GM19467 (cell line): ENCODE results near the gene FMNL2.

Experiments
- ATAC-seq: cut with Tn5 transposase; IDR thresholded peaks from one replicate; pipeline ENCODE4 v1.9.1; 2021; ENCODE audit warnings: mild to moderate bottlenecking, moderate library complexity; ENCODE audit not compliant: unreplicated experiment

Gene FMNL2

DNA sequence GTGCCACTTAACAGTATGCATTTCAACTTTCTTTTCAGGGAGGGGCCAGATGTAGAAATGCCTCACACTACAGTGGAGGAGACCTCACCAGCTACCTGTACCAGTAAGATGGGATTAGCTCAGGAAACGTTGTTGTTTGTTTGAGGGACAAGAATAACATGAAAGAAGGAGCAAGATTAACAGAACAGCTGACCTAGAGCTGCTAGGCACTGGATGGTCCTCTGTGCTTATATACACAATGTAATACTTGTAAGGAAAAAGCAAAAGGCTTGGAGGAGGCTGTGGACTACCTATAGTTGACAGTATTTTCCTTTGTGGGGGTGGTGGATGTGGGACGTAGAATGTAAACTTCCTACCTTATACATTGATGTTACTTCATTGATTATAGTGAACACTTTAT is 154.4 kb downstream of the FMNL2 start:
- no peak for ATAC-seq

- ATAC-seq, result no peak
Measured at GRCh38 chr2:152490686-152491455, 155.9 kb downstream of the FMNL2 start.

- ATAC-seq, result no peak
Measured at GRCh38 chr2:152492131-152492530, 157.2 kb downstream of the FMNL2 start.

GRCh38 chr2:152492911-152493310 is 157.9 kb downstream of the FMNL2 start:
- ATAC-seq, result no peak

DNA sequence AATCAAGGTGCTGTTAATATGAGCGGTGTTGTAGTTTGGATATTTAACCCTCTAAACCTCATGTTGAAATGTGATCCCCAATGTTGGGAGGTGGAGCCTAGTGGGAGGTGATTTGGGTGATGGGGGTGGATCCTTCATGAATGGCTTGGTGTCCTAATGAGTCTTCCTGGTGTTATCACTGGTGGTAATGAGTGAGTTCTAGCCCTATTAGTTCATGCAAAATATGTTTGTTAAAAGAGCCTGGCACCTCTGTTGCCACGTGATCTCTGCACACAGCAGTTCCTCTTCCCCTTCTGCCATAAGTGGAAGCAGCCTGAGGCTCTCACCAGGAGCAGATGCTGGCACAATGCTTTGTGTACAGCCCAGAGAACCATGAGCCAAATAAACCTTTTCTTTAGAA is 158.4 kb downstream of the FMNL2 start:
- no peak for ATAC-seq

DNA sequence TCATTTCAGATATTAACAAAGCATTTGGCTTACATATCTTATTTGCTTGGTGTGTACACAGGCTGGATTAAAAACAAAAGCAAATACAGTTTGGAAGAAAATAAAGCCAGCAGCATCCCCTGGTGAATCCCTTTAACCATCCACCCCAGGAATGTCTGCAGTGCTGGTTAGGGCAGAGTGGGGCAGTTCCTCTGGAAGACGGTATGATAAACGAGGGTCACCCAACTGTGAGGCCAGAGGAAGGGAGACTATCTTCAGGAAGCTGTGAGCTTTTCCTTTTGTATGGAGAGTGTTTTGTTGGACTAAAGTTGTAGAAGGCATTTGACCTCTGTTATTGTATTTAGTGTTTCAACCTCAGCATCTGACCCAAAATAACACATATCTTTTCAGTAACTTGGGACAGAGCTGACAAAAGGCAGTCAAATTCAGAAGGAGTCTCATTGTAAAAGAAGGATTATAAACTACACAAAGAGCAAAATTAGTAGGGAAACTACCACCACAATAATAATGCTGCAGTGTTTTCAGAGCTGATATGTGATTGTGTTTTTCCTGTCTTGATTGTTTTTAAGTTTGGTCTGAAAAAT is 159.1 kb downstream of the FMNL2 start:
- ATAC-seq, result no peak

DNA sequence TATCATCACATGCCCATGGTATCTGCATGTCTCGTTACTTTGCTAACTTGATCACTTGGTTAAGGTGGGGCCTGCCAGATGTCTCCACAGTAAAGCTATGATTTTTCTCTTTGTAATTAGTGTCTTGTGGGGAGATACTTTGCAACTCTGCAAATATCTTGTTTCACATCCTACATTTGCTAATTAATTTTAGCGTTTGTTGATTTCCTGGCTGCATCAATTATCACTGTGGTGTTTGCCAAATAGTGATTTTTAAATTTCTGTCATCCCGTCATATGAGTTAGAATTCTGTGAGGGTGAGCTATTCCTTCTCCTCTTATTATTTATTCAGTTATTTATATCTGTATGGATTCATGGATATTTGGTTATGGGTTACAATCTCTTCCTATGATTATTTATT is 161.4 kb downstream of the FMNL2 start:
- ATAC-seq, result no peak

DNA sequence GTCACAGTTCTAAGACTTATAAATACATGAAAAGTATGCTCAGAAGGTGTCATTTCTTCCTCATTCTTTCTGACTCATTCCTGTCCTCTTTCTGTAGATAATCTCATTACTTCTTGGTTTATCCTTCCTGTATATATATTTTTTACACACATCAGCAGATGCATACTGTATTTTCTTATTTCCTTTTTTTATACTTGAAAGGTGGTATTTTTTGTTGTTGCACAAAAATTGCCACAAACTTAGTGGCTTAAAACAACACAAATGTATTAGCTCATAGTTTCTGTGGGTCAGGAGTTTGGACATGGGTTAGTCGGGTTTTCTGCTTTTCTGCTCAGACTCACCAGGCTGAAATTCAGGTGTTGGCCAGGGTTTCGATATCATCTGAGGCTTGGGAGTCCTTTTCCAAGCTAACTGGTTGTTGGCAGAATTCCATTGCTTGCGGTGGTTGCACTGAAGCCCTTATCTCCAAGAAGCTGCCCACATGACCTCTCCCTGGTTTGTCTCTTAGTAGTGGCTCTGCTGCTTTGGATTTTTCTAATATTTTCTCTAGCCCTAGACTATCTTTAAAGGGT is 162.6 kb downstream of the FMNL2 start:
- ATAC-seq, result no peak

DNA sequence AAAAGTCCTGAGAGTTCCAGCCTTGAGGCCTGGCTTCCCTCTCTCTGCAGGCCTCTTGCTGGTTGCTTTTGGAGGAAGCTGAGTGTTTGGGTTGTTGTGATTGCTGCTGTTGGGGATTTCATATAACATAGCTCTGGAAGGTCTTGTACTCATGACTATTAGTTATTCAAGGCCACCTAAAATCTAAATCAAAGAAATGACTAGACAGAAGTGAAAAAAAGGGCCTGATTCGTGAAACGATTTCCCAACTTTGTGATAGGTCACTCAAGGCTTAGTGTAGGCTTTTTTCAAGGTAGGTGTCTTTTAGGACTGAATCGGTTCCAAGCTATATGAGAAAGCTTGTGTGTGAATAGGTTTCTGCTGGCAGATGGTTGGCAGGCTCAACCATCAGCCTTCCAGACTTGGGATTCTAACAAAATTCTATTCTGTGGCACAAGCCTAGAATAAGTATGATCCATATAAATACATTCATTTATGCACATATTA is 164.4 kb downstream of the FMNL2 start:
- no peak for ATAC-seq

DNA sequence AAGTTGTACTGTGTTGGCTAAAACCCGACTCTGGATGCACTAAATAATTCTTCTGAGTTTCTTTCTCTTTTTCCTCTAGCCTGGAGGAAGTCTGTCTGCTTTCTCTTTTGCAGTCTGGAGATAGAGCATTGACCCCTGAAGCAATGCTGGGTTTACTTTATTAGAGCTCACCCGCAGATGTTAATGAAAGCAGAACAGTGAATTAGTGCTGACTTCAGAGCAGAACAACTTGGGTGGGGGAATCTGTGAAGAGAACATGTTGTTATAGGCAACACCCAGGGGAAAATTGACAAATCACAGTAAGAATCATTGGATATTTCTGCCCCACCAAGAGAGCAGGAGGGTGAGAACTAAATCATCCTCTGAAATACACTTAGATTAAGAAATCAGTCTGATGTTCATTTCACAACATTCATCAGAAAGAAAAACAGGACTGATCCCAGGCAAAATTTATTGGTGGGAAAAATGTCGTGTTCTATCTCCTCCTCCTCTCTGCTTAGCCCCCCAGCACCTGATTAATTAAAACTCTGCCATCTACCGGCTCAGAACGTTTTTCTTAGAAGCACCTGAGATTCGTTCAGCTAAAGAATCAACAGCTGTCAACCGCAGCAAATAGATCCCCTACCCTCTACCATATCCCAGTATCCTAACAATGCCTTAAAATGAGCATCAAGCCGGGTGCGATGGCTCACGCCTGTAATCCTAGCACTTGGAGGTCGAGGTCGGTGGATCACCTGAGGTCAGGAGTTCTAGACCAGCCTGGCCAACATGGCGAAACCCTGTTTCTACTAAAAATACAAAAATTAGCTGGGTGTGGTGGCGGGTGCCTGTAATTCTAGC is 165.1 kb downstream of the FMNL2 start:
- no peak for ATAC-seq

- ATAC-seq, result no peak
Measured at GRCh38 chr2:152500772-152501171, 165.8 kb downstream of the FMNL2 start.

GRCh38 chr2:152501666-152502065 is 166.7 kb downstream of the FMNL2 start:
- ATAC-seq, result no peak

DNA sequence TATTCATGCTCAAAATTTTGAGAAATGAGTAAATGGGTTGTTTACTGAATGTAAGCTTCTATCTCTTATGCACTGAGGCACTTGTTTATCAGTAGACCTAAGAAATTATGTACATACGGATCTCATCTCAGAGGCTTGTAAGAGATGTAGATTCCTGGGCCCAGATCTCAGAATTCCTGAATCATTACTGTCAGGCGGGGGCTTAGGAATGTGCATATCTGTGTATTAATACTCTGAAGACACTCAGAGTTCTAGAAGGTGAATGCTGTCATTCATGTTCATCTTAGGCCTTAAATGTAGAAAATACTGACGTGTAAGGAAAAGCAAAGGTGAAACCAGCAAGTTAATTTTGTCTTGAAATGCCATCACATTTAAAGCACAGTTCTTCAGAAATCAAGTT is 169.6 kb downstream of the FMNL2 start:
- ATAC-seq, result no peak

- ATAC-seq, result no peak
Measured at GRCh38 chr2:152505495-152505906, 170.5 kb downstream of the FMNL2 start.

GRCh38 chr2:152506843-152507242 is 171.9 kb downstream of the FMNL2 start:
- ATAC-seq, result peak; percentile 43

- no peak for ATAC-seq
Measured at GRCh38 chr2:152507907-152508306, 172.9 kb downstream of the FMNL2 start.

DNA sequence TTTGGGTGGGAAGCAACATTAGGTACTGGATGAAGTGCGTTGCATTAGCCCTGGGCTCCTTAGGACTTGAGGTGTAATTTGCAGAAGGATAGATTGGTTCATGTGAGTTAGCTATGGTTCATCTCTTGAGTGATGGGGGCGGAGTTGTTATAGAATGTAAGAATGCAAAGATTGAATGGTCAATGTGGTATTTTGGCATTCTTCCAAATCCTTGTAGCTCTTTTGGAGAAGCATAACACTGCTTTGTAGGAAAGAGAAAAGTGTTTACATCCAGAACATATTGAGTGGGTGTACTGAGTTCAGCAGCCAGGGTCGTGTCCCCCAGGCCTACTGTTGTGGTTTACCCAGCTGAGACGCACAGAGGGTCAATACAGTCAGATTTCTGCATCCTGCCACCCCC is 173.5 kb downstream of the FMNL2 start:
- ATAC-seq, result no peak

DNA sequence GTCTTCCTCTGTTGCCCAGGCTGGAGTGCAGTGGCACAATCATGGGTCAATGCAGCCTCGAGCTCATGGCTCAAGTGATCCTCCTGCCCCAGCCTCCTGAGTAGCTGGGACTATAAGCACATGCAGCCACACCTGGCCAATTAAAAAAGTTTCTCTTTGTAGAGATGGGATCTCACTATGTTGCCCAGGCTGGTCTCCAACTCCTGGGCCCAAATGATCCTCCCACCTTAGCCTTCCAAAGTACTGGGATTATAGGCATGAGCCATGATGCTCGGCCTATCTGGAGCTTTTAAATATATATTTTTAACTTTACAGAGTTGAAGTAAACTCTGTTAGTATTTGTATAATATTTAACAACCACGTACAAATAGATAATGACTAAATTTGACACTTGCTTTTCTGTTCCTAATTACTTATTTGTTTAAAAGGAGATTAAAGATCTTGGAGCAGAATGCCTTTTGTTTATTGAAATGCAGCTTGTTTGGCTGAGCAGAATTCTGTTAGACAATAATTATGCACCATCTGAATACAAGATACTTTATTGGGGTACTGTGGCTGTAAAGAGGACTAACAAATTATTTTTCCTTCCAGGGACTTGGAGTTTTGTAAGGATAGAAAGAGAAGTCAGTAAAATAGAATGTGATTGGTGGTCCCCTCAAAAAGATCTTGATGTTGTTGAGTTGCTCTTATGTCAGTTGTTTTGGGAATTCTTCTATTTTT is 175.0 kb downstream of the FMNL2 start:
- no peak for ATAC-seq

DNA sequence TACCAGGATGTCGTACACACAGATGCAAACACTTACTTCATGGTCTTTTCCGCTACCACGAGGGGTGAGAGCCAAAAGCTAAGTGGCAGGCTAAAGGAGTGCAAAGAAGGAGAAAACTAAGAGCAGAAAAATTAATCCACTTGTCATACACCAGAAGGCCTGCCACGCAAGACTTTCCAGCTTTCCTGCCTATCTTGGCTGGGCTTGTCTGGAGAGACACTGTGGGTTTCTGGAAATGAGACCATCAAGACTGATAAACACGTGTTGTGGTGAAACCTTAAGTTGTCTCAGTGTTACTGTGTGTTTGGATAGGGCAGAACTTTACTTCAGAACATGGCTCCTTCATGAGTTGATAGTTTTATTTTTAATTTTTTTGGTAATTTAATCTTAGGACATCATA is 175.6 kb downstream of the FMNL2 start:
- ATAC-seq, result no peak

GRCh38 chr2:152511981-152512380 is 177.0 kb downstream of the FMNL2 start:
- ATAC-seq, result no peak

DNA sequence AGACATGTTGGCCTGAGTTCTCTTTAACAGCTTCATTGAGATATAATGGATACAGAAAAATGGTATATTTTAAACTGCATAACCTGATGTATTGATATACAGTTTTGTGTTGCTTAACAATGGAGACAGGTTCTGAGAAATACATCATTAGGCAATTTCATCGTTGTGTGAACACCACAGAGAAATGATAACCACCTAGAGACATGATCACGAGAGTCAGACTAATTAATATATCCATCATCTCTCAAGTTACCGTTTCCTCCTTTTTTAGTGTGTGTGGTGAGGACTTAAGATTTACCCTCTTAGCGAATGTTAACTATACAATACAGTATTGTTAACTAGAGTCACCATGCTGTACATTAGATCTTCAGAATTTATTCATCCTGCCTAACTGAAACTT is 178.1 kb downstream of the FMNL2 start:
- no peak for ATAC-seq
